GM21528 (cell line): ENCODE measurements around the gene FOXP1.

Source experiments
- ATAC-seq: cut with Tn5 transposase; IDR thresholded peaks from one replicate; pipeline ENCODE4 v1.9.1; 2021; ENCODE audit warnings: mild to moderate bottlenecking, moderate library complexity; ENCODE audit not compliant: unreplicated experiment, low FRiP score

FOXP1 gene

GRCh38 chr3:71062037-71062932 is 521.2 kb downstream of the FOXP1 start:
- no peak for ATAC-seq

GRCh38 chr3:71061581-71061980 is 521.9 kb downstream of the FOXP1 start:
- ATAC-seq: no peak

GRCh38 chr3:71061037-71061436 is 522.5 kb downstream of the FOXP1 start:
- ATAC-seq: no peak

- no peak for ATAC-seq
Measured at GRCh38 chr3:71060536-71060935, 523.0 kb downstream of the FOXP1 start.

- ATAC-seq: no peak
Measured at GRCh38 chr3:71057526-71057894, 526.0 kb downstream of the FOXP1 start.

- no peak for ATAC-seq
Measured at GRCh38 chr3:71056327-71056726, 527.2 kb downstream of the FOXP1 start.

GRCh38 chr3:71055257-71056001 is 528.1 kb downstream of the FOXP1 start:
- ATAC-seq: no peak

GRCh38 chr3:71054312-71054711 is 529.2 kb downstream of the FOXP1 start:
- no peak for ATAC-seq

GRCh38 chr3:71053495-71053894 is 530.0 kb downstream of the FOXP1 start:
- no peak for ATAC-seq

GRCh38 chr3:71052716-71053115 is 530.8 kb downstream of the FOXP1 start:
- ATAC-seq: no peak

GRCh38 chr3:71051893-71052687 is 531.4 kb downstream of the FOXP1 start:
- ATAC-seq: no peak

- ATAC-seq: no peak
Measured at GRCh38 chr3:71051259-71051595, 532.3 kb downstream of the FOXP1 start.

- ATAC-seq: no peak
Measured at GRCh38 chr3:71050538-71051258, 532.8 kb downstream of the FOXP1 start.

GRCh38 chr3:71050166-71050537 is 533.4 kb downstream of the FOXP1 start:
- no peak for ATAC-seq

GRCh38 chr3:71048948-71049347 is 534.6 kb downstream of the FOXP1 start:
- ATAC-seq: no peak

- no peak for ATAC-seq
Measured at GRCh38 chr3:71047616-71048531, 535.7 kb downstream of the FOXP1 start.

GRCh38 chr3:71046791-71047190 is 536.7 kb downstream of the FOXP1 start:
- ATAC-seq: no peak

- ATAC-seq: no peak
Measured at GRCh38 chr3:71045917-71046282, 537.6 kb downstream of the FOXP1 start.

- ATAC-seq: no peak
Measured at GRCh38 chr3:71045212-71045916, 538.2 kb downstream of the FOXP1 start.
